HEK293 (cell line): ENCODE data around the gene GBF1.

ENCODE experiments used
- BCL11B ChIP-seq: fragments of 450-650 bp; formaldehyde crosslinking; IDR thresholded peaks from 2 replicates; pipeline ENCODE4 v1.5.1; 2016; ENCODE audit warnings: low read depth, missing biosample characterization, missing genetic modification characterization
- GFI1B ChIP-seq: fragments of 450-650 bp; formaldehyde crosslinking; IDR thresholded peaks from 2 replicates; pipeline ENCODE4 v1.5.1; 2016; ENCODE audit warnings: missing biosample characterization, missing genetic modification characterization
- INSM2 ChIP-seq: fragments of 450-650 bp; formaldehyde crosslinking; IDR thresholded peaks from 2 replicates; pipeline ENCODE4 v1.5.1; 2016; ENCODE audit warnings: missing biosample characterization, missing genetic modification characterization
- KLF16 ChIP-seq: fragments of 450-650 bp; formaldehyde crosslinking; IDR thresholded peaks from 2 replicates; pipeline ENCODE4 v1.5.1; 2017; ENCODE audit warnings: missing biosample characterization, missing genetic modification characterization
- OVOL3 ChIP-seq: fragments of 450-650 bp; formaldehyde crosslinking; IDR thresholded peaks from 2 replicates; pipeline ENCODE4 v1.5.1; 2016; ENCODE audit warnings: missing biosample characterization, missing genetic modification characterization
- ZBTB17 ChIP-seq: fragments of 450-650 bp; formaldehyde crosslinking; IDR thresholded peaks from 2 replicates; pipeline ENCODE4 v1.5.1; 2016; ENCODE audit warnings: missing biosample characterization, missing genetic modification characterization
- ZBTB7A ChIP-seq: fragments of 450-650 bp; formaldehyde crosslinking; IDR thresholded peaks from 2 replicates; pipeline ENCODE4 v1.5.1; 2016; ENCODE audit warnings: low read depth, missing biosample characterization, missing genetic modification characterization
- ZFHX2 ChIP-seq: fragments of 450-650 bp; formaldehyde crosslinking; conservative IDR thresholded peaks from 2 replicates; pipeline ENCODE4 v1.5.1; 2016; ENCODE audit warnings: missing biosample characterization, missing genetic modification characterization
- ZNF10 ChIP-seq: fragments of 450-650 bp; formaldehyde crosslinking; IDR thresholded peaks from 2 replicates; pipeline ENCODE4 v1.5.1; 2017; ENCODE audit warnings: missing biosample characterization, missing genetic modification characterization
- ZNF157 ChIP-seq: fragments of 450-650 bp; formaldehyde crosslinking; IDR thresholded peaks from 2 replicates; pipeline ENCODE4 v1.5.1; 2016; ENCODE audit warnings: missing biosample characterization, missing genetic modification characterization
- ZNF211 ChIP-seq: fragments of 450-650 bp; formaldehyde crosslinking; IDR thresholded peaks from 2 replicates; pipeline ENCODE4 v1.5.1; 2016; ENCODE audit warnings: low read depth, missing biosample characterization, missing genetic modification characterization
- ZNF214 ChIP-seq: fragments of 450-650 bp; formaldehyde crosslinking; IDR thresholded peaks from 2 replicates; pipeline ENCODE4 v1.5.1; 2017; ENCODE audit warnings: missing biosample characterization, mild to moderate bottlenecking, missing genetic modification characterization, borderline replicate concordance
- ZNF341 ChIP-seq: fragments of 450-650 bp; formaldehyde crosslinking; IDR thresholded peaks from 2 replicates; pipeline ENCODE4; 2016; ENCODE audit warnings: low read depth, missing biosample characterization, missing genetic modification characterization
- ZNF433 ChIP-seq: fragments of 450-650 bp; formaldehyde crosslinking; IDR thresholded peaks from 2 replicates; pipeline ENCODE4 v1.5.1; 2016; ENCODE audit warnings: missing biosample characterization, missing genetic modification characterization, low read depth
- ZNF501 ChIP-seq: fragments of 450-650 bp; formaldehyde crosslinking; IDR thresholded peaks from 2 replicates; pipeline ENCODE4 v1.5.1; 2016; ENCODE audit warnings: missing biosample characterization, missing genetic modification characterization
- ZNF521 ChIP-seq: fragments of 450-650 bp; formaldehyde crosslinking; IDR thresholded peaks from 2 replicates; pipeline ENCODE4 v1.5.1; 2017; ENCODE audit warnings: missing biosample characterization, mild to moderate bottlenecking, missing genetic modification characterization
- ZNF555 ChIP-seq: fragments of 450-650 bp; formaldehyde crosslinking; conservative IDR thresholded peaks from 2 replicates; pipeline ENCODE4 v1.5.1; 2017; ENCODE audit warnings: missing biosample characterization, mild to moderate bottlenecking, missing genetic modification characterization, inconsistent platforms
- ZNF560 ChIP-seq: fragments of 450-650 bp; formaldehyde crosslinking; IDR thresholded peaks from 2 replicates; pipeline ENCODE4 v1.5.1; 2017; ENCODE audit warnings: missing biosample characterization, missing genetic modification characterization, borderline replicate concordance
- ZNF571 ChIP-seq: fragments of 450-650 bp; formaldehyde crosslinking; IDR thresholded peaks from 2 replicates; pipeline ENCODE4 v1.5.0; 2017; ENCODE audit warnings: missing biosample characterization, missing genetic modification characterization
- ZNF623 ChIP-seq: fragments of 450-650 bp; formaldehyde crosslinking; IDR thresholded peaks from 2 replicates; pipeline ENCODE4 v1.5.1; 2016; ENCODE audit warnings: missing biosample characterization, missing genetic modification characterization
- ZNF670 ChIP-seq: fragments of 450-650 bp; formaldehyde crosslinking; IDR thresholded peaks from 2 replicates; pipeline ENCODE4 v1.5.1; 2016; ENCODE audit warnings: missing biosample characterization, missing genetic modification characterization, low read depth
- ZNF677 ChIP-seq: fragments of 450-650 bp; IDR thresholded peaks from 2 replicates; pipeline ENCODE4 v1.5.0; 2018; ENCODE audit warnings: missing biosample characterization, mild to moderate bottlenecking, missing genetic modification characterization, moderate library complexity
- ZNF692 ChIP-seq: fragments of 450-650 bp; formaldehyde crosslinking; IDR thresholded peaks from 2 replicates; pipeline ENCODE4 v1.5.1; 2016; ENCODE audit warnings: missing biosample characterization, missing genetic modification characterization
- ZNF701 ChIP-seq: fragments of 450-650 bp; formaldehyde crosslinking; IDR thresholded peaks from 2 replicates; pipeline ENCODE4 v1.5.1; 2016; ENCODE audit warnings: missing biosample characterization, missing genetic modification characterization
- ZNF843 ChIP-seq: fragments of 450-650 bp; formaldehyde crosslinking; IDR thresholded peaks from 2 replicates; pipeline ENCODE4 v1.5.1; 2016; ENCODE audit warnings: missing biosample characterization, missing genetic modification characterization
- ZSCAN30 ChIP-seq: fragments of 450-650 bp; IDR thresholded peaks from 2 replicates; pipeline ENCODE4 v1.5.1; 2018; ENCODE audit warnings: missing biosample characterization, mild to moderate bottlenecking, missing genetic modification characterization, moderate library complexity
- TF ChIP-seq, protein P1 (sequence below): fragments of 450-650 bp; formaldehyde crosslinking; IDR thresholded peaks from 2 replicates; pipeline ENCODE4 v1.5.1; 2016; ENCODE audit warnings: missing biosample characterization, missing genetic modification characterization
- TF ChIP-seq, protein P2 (sequence below): fragments of 450-650 bp; formaldehyde crosslinking; IDR thresholded peaks from 2 replicates; pipeline ENCODE4 v1.5.1; 2016; ENCODE audit warnings: missing biosample characterization, missing genetic modification characterization
- TF ChIP-seq, protein P3 (sequence below): fragments of 450-650 bp; formaldehyde crosslinking; IDR thresholded peaks from 2 replicates; pipeline ENCODE4 v1.5.1; 2016; ENCODE audit warnings: missing biosample characterization, missing genetic modification characterization
- TF ChIP-seq, protein P4 (sequence below): fragments of 450-650 bp; formaldehyde crosslinking; IDR thresholded peaks from 2 replicates; pipeline ENCODE4 v1.5.1; 2016; ENCODE audit warnings: missing biosample characterization, missing genetic modification characterization, low read depth

GBF1 gene

GRCh38 chr10:102399217-102400021, 154.1 kb downstream of the GBF1 start (continued):
- TF ChIP-seq, protein P1, sequence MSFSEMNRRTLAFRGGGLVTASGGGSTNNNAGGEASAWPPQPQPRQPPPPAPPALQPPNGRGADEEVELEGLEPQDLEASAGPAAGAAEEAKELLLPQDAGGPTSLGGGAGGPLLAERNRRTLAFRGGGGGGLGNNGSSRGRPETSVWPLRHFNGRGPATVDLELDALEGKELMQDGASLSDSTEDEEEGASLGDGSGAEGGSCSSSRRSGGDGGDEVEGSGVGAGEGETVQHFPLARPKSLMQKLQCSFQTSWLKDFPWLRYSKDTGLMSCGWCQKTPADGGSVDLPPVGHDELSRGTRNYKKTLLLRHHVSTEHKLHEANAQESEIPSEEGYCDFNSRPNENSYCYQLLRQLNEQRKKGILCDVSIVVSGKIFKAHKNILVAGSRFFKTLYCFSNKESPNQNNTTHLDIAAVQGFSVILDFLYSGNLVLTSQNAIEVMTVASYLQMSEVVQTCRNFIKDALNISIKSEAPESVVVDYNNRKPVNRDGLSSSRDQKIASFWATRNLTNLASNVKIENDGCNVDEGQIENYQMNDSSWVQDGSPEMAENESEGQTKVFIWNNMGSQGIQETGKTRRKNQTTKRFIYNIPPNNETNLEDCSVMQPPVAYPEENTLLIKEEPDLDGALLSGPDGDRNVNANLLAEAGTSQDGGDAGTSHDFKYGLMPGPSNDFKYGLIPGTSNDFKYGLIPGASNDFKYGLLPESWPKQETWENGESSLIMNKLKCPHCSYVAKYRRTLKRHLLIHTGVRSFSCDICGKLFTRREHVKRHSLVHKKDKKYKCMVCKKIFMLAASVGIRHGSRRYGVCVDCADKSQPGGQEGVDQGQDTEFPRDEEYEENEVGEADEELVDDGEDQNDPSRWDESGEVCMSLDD (tag by site-specific recombination): peak; percentile 71
- TF ChIP-seq ZBTB7A (peak; percentile 42; the same call in 1 of the 2 replicates), ZNF701 (tag by site-specific recombination) (no peak), ZFHX2 (tag by site-specific recombination) (peak; percentile 68), GFI1B (tag by site-specific recombination) (no peak), ZNF157 (tag by site-specific recombination) (no peak), ZNF677 (no peak), ZNF501 (tag by site-specific recombination) (peak; percentile 99), ZNF211 (tag by site-specific recombination) (no peak), INSM2 (tag by site-specific recombination) (peak; percentile 83), ZNF623 (tag by site-specific recombination) (no peak), ZBTB17 (peak; percentile 96), ZSCAN30 (tag by site-specific recombination) (peak; percentile 73; the same call in 1 of the 2 replicates), ZNF843 (peak; percentile 74), ZNF555 (tag by site-specific recombination) (no peak), BCL11B (tag by site-specific recombination) (peak; percentile 89; the same call in 1 of the 2 replicates), ZNF433 (no peak), ZNF670 (tag by site-specific recombination) (no peak), ZNF10 (tag by site-specific recombination) (0 out of 2 replicates have a peak, but pooled peaks have one; percentile 24), ZNF214 (no peak), ZNF341 (tag by site-specific recombination) (0 out of 2 replicates have a peak, but pooled peaks have one; percentile 19), ZNF521 (no peak), ZNF571 (tag by site-specific recombination) (no peak), ZNF692 (tag by site-specific recombination) (peak; percentile 93), KLF16 (tag by site-specific recombination) (peak; percentile 93), ZNF560 (tag by site-specific recombination) (no peak), OVOL3 (tag by site-specific recombination) (no peak)
- TF ChIP-seq, protein P2, sequence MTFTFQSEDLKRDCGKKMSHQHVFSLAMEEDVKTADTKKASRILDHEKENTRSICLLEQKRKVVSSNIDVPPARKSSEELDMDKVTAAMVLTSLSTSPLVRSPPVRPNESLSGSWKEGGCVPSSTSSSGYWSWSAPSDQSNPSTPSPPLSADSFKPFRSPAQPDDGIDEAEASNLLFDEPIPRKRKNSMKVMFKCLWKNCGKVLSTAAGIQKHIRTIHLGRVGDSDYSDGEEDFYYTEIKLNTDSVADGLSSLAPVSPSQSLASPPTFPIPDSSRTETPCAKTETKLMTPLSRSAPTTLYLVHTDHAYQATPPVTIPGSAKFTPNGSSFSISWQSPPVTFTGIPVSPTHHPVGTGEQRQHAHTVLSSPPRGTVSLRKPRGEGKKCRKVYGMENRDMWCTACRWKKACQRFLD (tag by site-specific recombination): no peak
- TF ChIP-seq, protein P3, sequence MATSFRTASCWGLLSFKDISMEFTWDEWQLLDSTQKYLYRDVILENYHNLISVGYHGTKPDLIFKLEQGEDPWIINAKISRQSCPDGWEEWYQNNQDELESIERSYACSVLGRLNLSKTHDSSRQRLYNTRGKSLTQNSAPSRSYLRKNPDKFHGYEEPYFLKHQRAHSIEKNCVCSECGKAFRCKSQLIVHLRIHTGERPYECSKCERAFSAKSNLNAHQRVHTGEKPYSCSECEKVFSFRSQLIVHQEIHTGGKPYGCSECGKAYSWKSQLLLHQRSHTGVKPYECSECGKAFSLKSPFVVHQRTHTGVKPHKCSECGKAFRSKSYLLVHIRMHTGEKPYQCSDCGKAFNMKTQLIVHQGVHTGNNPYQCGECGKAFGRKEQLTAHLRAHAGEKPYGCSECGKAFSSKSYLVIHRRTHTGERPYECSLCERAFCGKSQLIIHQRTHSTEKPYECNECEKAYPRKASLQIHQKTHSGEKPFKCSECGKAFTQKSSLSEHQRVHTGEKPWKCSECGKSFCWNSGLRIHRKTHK: no peak
- TF ChIP-seq, protein P4, sequence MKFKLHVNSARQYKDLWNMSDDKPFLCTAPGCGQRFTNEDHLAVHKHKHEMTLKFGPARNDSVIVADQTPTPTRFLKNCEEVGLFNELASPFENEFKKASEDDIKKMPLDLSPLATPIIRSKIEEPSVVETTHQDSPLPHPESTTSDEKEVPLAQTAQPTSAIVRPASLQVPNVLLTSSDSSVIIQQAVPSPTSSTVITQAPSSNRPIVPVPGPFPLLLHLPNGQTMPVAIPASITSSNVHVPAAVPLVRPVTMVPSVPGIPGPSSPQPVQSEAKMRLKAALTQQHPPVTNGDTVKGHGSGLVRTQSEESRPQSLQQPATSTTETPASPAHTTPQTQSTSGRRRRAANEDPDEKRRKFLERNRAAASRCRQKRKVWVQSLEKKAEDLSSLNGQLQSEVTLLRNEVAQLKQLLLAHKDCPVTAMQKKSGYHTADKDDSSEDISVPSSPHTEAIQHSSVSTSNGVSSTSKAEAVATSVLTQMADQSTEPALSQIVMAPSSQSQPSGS (tag by site-specific recombination): peak; percentile 48; the same call in 1 of the 2 replicates
